DMS79 treated with DMSO at 0.1 percent for 48 hours (cell line): ENCODE measurements around the gene SNRNP48.

ENCODE experiments used
- DNase-seq: peaks from one replicate; lab custom pipeline; 2025; lab: John Stamatoyannopoulos, UW

Gene SNRNP48

GRCh38 chr6:7642791-7643190 lies 52.8 kb downstream of the SNRNP48 start:
- DNase-seq: no peak

GRCh38 chr6:7644417-7644816 lies 54.4 kb downstream of the SNRNP48 start:
- no peak for DNase-seq

GRCh38 chr6:7646394-7646793 lies 56.4 kb downstream of the SNRNP48 start:
- DNase-seq: no peak

- no peak for DNase-seq
Observed at GRCh38 chr6:7647504-7647903, 57.5 kb downstream of the SNRNP48 start.

- no peak for DNase-seq
Observed at GRCh38 chr6:7649037-7649810, 59.2 kb downstream of the SNRNP48 start.

- no peak for DNase-seq
Observed at GRCh38 chr6:7650878-7651277, 60.9 kb downstream of the SNRNP48 start.

- DNase-seq: no peak
Observed at GRCh38 chr6:7652957-7653356, 63.0 kb downstream of the SNRNP48 start.

- DNase-seq: no peak
Observed at GRCh38 chr6:7656355-7656754, 66.4 kb downstream of the SNRNP48 start.

GRCh38 chr6:7658543-7658942 lies 68.5 kb downstream of the SNRNP48 start:
- no peak for DNase-seq

GRCh38 chr6:7661364-7661763 lies 71.4 kb downstream of the SNRNP48 start:
- no peak for DNase-seq
